HepG2 (cell line): Measurements from ENCODE around the gene TMEM131L. TPM values are rescaled to one million over a fixed set of nuclear protein-coding genes. Genes with fewer than 3 reads are reported as not detected.

Source experiments
- ATAC-seq: fragments of 200-7000 bp; cut with Tn5 transposase; 3 replicates; pipeline ENCODE4 v1.9.1; 2020; ENCODE audit warnings: mild to moderate bottlenecking, moderate library complexity
- BruUV-seq: library from RNA; stranded (reverse); fragments of 400-500 nt; replicated peaks from 2 replicates; lab custom pipeline; 2021; lab: Mats Ljungman, UMichigan
- CTCF ChIA-PET: fragments of 300-600 bp; formaldehyde crosslinking; extraction: SDS; loops from one replicate; lab custom pipeline; 2021; ENCODE audit warnings: low total read pairs, inconsistent platforms, low intra/inter-chr PET ratio; lab: Yijun Ruan, JAX
- POLR2A ChIA-PET: fragments of 350-600 bp; sonication (Branson Sonifier 250); formaldehyde crosslinking; loops from one replicate; lab custom pipeline; 2020; ENCODE audit warnings: antibody characterized with exemption, inconsistent platforms; lab: Yijun Ruan, JAX
- DNase-seq: peaks from one replicate; pipeline ENCODE4 v3.0.0-alpha.2; 2015; ENCODE audit warnings: low spot score
- FAIRE-seq: peaks from 3 replicates; lab custom pipeline; 2011; peaks lifted over from hg19 to GRCh38; lab: Jason Lieb, UNC
- H2AFZ ChIP-seq: one replicate; pipeline ENCODE4 v1.6.1; 2011; ENCODE audit warnings: low read length, inconsistent platforms
- H3K27ac ChIP-seq: fragments of 300-600 bp; 3 replicates; pipeline ENCODE4 v1.8.0; 2011; ENCODE audit warnings: mixed run types, mild to moderate bottlenecking, mixed read lengths, low read length, inconsistent platforms; ENCODE audit not compliant: insufficient read depth; ENCODE audit errors: extremely low read length
- H3K27me3 ChIP-seq, 2 experiments: fragments of 200-600 bp in 1 of 2; 2 replicates in 1 of 2; 3 replicates in 1 of 2; pipeline versions ENCODE4 v1.6.0 to v1.8.0; 2011; ENCODE audit warnings: low read length in 2 of 2, mild to moderate bottlenecking in 2 of 2, moderate library complexity in 2 of 2, inconsistent platforms in 1 of 2; ENCODE audit not compliant: insufficient read depth in 2 of 2, control insufficient read depth in 1 of 2
- H3K36me3 ChIP-seq, 2 experiments: fragments of 200-600 bp in 1 of 2; replicated peaks in 1 of 2; 2 replicates in 1 of 2; 3 replicates in 1 of 2; pipeline versions ENCODE4 v1.5.1 to v1.8.0; 2011; ENCODE audit warnings: low read length in 2 of 2, inconsistent platforms in 1 of 2; ENCODE audit not compliant: insufficient read depth in 2 of 2, control insufficient read depth in 1 of 2
- H3K4me1 ChIP-seq: 2 replicates; pipeline ENCODE4 v1.5.1; 2012; ENCODE audit warnings: low read length, inconsistent platforms; ENCODE audit not compliant: insufficient read depth
- H3K4me2 ChIP-seq: 2 replicates; pipeline ENCODE4 v1.6.0; 2011; ENCODE audit warnings: low read depth, low read length, inconsistent platforms
- H3K4me3 ChIP-seq, 3 experiments: fragments of 200-600 bp in 1 of 3; sonication (generic), shearing (Covaris generic) in 1 of 3; replicated peaks in 1 of 3; 2 replicates each; pipeline ENCODE4 v1.5.1; 2011 to 2016; ENCODE audit warnings: low read length in 3 of 3, inconsistent platforms in 2 of 3, low read depth in 2 of 3, mild to moderate bottlenecking in 2 of 3, control low read depth in 1 of 3, mixed read lengths in 1 of 3; ENCODE audit not compliant: insufficient read depth in 1 of 3
- H3K79me2 ChIP-seq: one replicate; pipeline ENCODE4 v1.6.1; 2011; ENCODE audit warnings: low read length, inconsistent platforms; ENCODE audit not compliant: insufficient read depth
- H3K9ac ChIP-seq: 2 replicates; pipeline ENCODE4 v1.6.0; 2011; ENCODE audit warnings: mild to moderate bottlenecking, low read depth, low read length, inconsistent platforms; ENCODE audit not compliant: insufficient read depth
- H3K9me3 ChIP-seq: 2 replicates; pipeline ENCODE4 v1.5.1; 2012; ENCODE audit warnings: mild to moderate bottlenecking, low read length
- H4K20me1 ChIP-seq: 2 replicates; pipeline ENCODE4 v1.6.0; 2011; ENCODE audit warnings: inconsistent platforms, mild to moderate bottlenecking, low read length, moderate library complexity; ENCODE audit not compliant: insufficient read depth
- CSRNP1 ChIP-seq: sonication (generic); formaldehyde crosslinking; IDR thresholded peaks from 2 replicates; pipeline ENCODE4 v1.8.1; 2023; ENCODE audit warnings: mild to moderate bottlenecking, missing genetic modification reagents
- ETS1 ChIP-seq: sonication (generic); formaldehyde crosslinking; IDR thresholded peaks from 2 replicates; pipeline ENCODE4 v1.4.0; 2020; ENCODE audit warnings: missing genetic modification reagents
- GABPB1 ChIP-seq: IDR thresholded peaks from 2 replicates; pipeline ENCODE4 v1.6.1; 2016; ENCODE audit warnings: mild to moderate bottlenecking, missing genetic modification reagents, moderate library complexity, missing compliant biosample characterization
- IKZF4 ChIP-seq: sonication (generic); formaldehyde crosslinking; IDR thresholded peaks from 2 replicates; pipeline ENCODE4 v1.5.1; 2020; ENCODE audit warnings: borderline replicate concordance, mild to moderate bottlenecking, low read depth, missing genetic modification reagents; ENCODE audit errors: not compliant biosample characterization
- JUNB ChIP-seq: sonication (generic); formaldehyde crosslinking; IDR thresholded peaks from 2 replicates; pipeline ENCODE4 v1.8.0; 2022; ENCODE audit warnings: missing genetic modification reagents, mild to moderate bottlenecking, borderline replicate concordance
- NR2C2 ChIP-seq: sonication (generic); formaldehyde crosslinking; IDR thresholded peaks from 2 replicates; pipeline ENCODE4 v1.4.0; 2020; ENCODE audit warnings: missing genetic modification reagents, mild to moderate bottlenecking, moderate library complexity, borderline replicate concordance
- ZKSCAN8 ChIP-seq: IDR thresholded peaks from 2 replicates; pipeline ENCODE4 v1.6.1; 2016; ENCODE audit warnings: borderline replicate concordance, missing genetic modification reagents, missing compliant biosample characterization
- ZNF101 ChIP-seq: sonication (generic); formaldehyde crosslinking; IDR thresholded peaks from 2 replicates; pipeline ENCODE4 v1.4.0; 2020; ENCODE audit warnings: mild to moderate bottlenecking, low read depth, missing genetic modification reagents, borderline replicate concordance
- ZNF180 ChIP-seq: sonication (generic); formaldehyde crosslinking; IDR thresholded peaks from 2 replicates; pipeline ENCODE4 v1.4.0; 2020; ENCODE audit warnings: low read depth, missing genetic modification reagents, borderline replicate concordance
- ZNF276 ChIP-seq: sonication (generic); formaldehyde crosslinking; IDR thresholded peaks from 2 replicates; pipeline ENCODE4 v1.4.0; 2020; ENCODE audit warnings: mild to moderate bottlenecking, low read depth, missing genetic modification reagents
- ZNF292 ChIP-seq: sonication (generic); formaldehyde crosslinking; IDR thresholded peaks from 2 replicates; pipeline ENCODE4 v1.8.1; 2022; ENCODE audit warnings: mild to moderate bottlenecking, low read depth, missing genetic modification reagents, borderline replicate concordance
- ZNF333 ChIP-seq: sonication (generic); formaldehyde crosslinking; IDR thresholded peaks from 2 replicates; pipeline ENCODE4 v1.4.0; 2020; ENCODE audit warnings: mild to moderate bottlenecking, missing genetic modification reagents, borderline replicate concordance
- ZNF337 ChIP-seq: sonication (generic); formaldehyde crosslinking; IDR thresholded peaks from 2 replicates; pipeline ENCODE4 v1.5.1; 2020; ENCODE audit warnings: missing genetic modification reagents, low read depth, mild to moderate bottlenecking, borderline replicate concordance
- ZNF556 ChIP-seq: sonication (generic); formaldehyde crosslinking; IDR thresholded peaks from 2 replicates; pipeline ENCODE4 v1.4.0; 2020; ENCODE audit warnings: mild to moderate bottlenecking, missing genetic modification reagents, borderline replicate concordance
- ZNF557 ChIP-seq: sonication (generic); formaldehyde crosslinking; IDR thresholded peaks from 2 replicates; pipeline ENCODE4 v1.4.0; 2020; ENCODE audit warnings: missing genetic modification reagents
- ZNF616 ChIP-seq: sonication (generic); formaldehyde crosslinking; IDR thresholded peaks from 2 replicates; pipeline ENCODE4 v1.5.0; 2020; ENCODE audit warnings: low read depth, mild to moderate bottlenecking, missing genetic modification reagents
- ZNF747 ChIP-seq: sonication (generic); formaldehyde crosslinking; IDR thresholded peaks from 2 replicates; pipeline ENCODE4 v1.8.1; 2023; ENCODE audit warnings: missing genetic modification reagents, mild to moderate bottlenecking, borderline replicate concordance
- ZNF766 ChIP-seq: sonication (generic); formaldehyde crosslinking; IDR thresholded peaks from 2 replicates; pipeline ENCODE4 v1.5.0; 2020; ENCODE audit warnings: missing genetic modification reagents, borderline replicate concordance
- WGBS: methylation state at CpG from one replicate; pipeline ENCODE4 v1.1.6; 2017; ENCODE audit warnings: low lambda C conversion rate; 5-methylcytosine and 5-hydroxymethylcytosine counted together
- in situ Hi-C: cut with HindIII; loops from 2 replicates; pipeline ENCODE4 v1.10.0; 2017; ENCODE audit warnings: low pct_unique_long_range_greater_than_20kb; ENCODE audit not compliant: extremely low pct_ligation_motif_present
- intact Hi-C: fragments of 100-400 bp; cut with micrococcal nuclease; formaldehyde crosslinking; loops from one replicate; pipeline ENCODE4 v1.10.0; 2022; ENCODE audit not compliant: unreplicated experiment
- polyA plus RNA-seq, 8 experiments: library from polyadenylated mRNA; depleted of rRNA in 3 of 8; stranded (reverse) in 7 of 8; unstranded in 1 of 8; fragments of >200 nt; fragmentation: Illumina TruSeq in 4 of 8; extraction: Trizol in 4 of 8; gene quantifications; 2 replicates each; pipeline versions ENCODE4 v1.2.1 to v1.2.3, GENCODE V29; 2011 to 2016; ENCODE audit warnings: low read depth in 4 of 8, missing spikeins in 1 of 8, mixed read lengths in 1 of 8; ENCODE audit not compliant: insufficient read depth in 1 of 8
- total RNA-seq, 5 experiments: library from RNA; depleted of rRNA; stranded (reverse); fragments of >200 nt; fragmentation: Illumina TruSeq; extraction: Trizol; gene quantifications; 2 replicates each; pipeline ENCODE4 v1.2.3, GENCODE V29; 2016; ENCODE audit warnings: low read depth in 1 of 5

Gene TMEM131L
- total and polyA plus RNA-seq, 2 of the 13 experiments (the other 11 are each of a cell fraction or from before 2014, with no cell fraction given) = 2.2 to 4.5 TPM

GRCh38 chr4:153479101-153479500 lies 12.9 kb downstream of the TMEM131L start:
- Histone ChIP-seq H3K4me1 (no peaks in the 10 kb centered on the region), H3K36me3 (no peaks in the 10 kb centered on the region), H2AFZ (no peak overlapping the region), H4K20me1 (no peaks in the 10 kb centered on the region), H3K4me2 (no peak overlapping the region), H3K9ac (no peak overlapping the region), H3K27me3 (no peaks in the 10 kb centered on the region), H3K79me2 (no peaks in the 10 kb centered on the region), H3K9me3 (no peaks in the 10 kb centered on the region), H3K27ac (no peak overlapping the region), H3K4me3 (no peak overlapping the region)
- DNase-seq = no peak
- FAIRE-seq = no peak
- TF ChIP-seq ZNF556 = no peak
- no peak for TF ChIP-seq ZNF337 (CRISPR knock-in tag)
- TF ChIP-seq JUNB = no peak
- no peak for TF ChIP-seq ZNF747 (CRISPR knock-in tag)
- no peak for TF ChIP-seq CSRNP1
- no peak for TF ChIP-seq GABPB1 (CRISPR knock-in tag)
- TF ChIP-seq ZNF276 (CRISPR knock-in tag) = no peak
- no peak for TF ChIP-seq ZNF333 (CRISPR knock-in tag)
- no peak for TF ChIP-seq ZNF292 (CRISPR knock-in tag)
- no peak for TF ChIP-seq NR2C2
- no peak for TF ChIP-seq ZNF766
- TF ChIP-seq ETS1 (CRISPR knock-in tag) = no peak
- no peak for TF ChIP-seq ZKSCAN8 (CRISPR knock-in tag)
- TF ChIP-seq ZNF101 = no peak
- TF ChIP-seq ZNF616 (CRISPR knock-in tag) = no peak
- TF ChIP-seq ZNF557 = no peak
- TF ChIP-seq ZNF180 (CRISPR knock-in tag) = no peak
- TF ChIP-seq IKZF4 (CRISPR knock-in tag) = no peak
- CTCF ChIA-PET = no interaction called here
- BruUV-seq = no TSS peak
- POLR2A ChIA-PET = interaction anchor here (1.4 kb wide), 1 partner anchor 13 kb away, joined by 3 read pairs; the partner anchor contains the start of gene TMEM131L
- in situ Hi-C loops = no loop called here
- no peak for ATAC-seq
- intact Hi-C loops = no loop called here
- WGBS = 79% methylated on average over 3 of the region's 3 CpGs
